ENCODE measurements around the gene UNK. TPM values are rescaled to one million over a fixed set of nuclear protein-coding genes. Genes with fewer than 3 reads are reported as not detected.

UNK gene
- total and polyA plus RNA-seq, 9 of the 15 experiments (the other 6 are each of a cell fraction or from before 2014, with no cell fraction given) = 12.8 to 38.6 (median 24.8) TPM

- TF ChIP-seq ARID4B (CRISPR knock-in tag; IDR thresholded peaks at IDR 0.05) (peak; percentile 49), ZBTB43 (CRISPR knock-in tag; IDR thresholded peaks at IDR 0.05) (peak; percentile 37; the same call in 1 of the 2 replicates), KAT2B (IDR thresholded peaks at IDR 0.05; ENCODE audit: low read depth, low read length) (no peak), MITF (IDR thresholded peaks at IDR 0.05) (no peak), SMAD2 (IDR thresholded peaks at IDR 0.05; ENCODE audit: low read depth, low read length) (no peak), CUX1 (CRISPR knock-in tag; IDR thresholded peaks at IDR 0.05) (no peak), IFI16 (CRISPR knock-in tag; IDR thresholded peaks at IDR 0.05) (no peak), HDAC2 (IDR thresholded peaks at IDR 0.05) (no peak), IRF1 (CRISPR knock-in tag; IDR thresholded peaks at IDR 0.05; ENCODE audit: borderline replicate concordance) (no peak), ATF7 (IDR thresholded peaks at IDR 0.05) (no peak; the same call in 1 of the 2 replicates), ZC3H4 (CRISPR knock-in tag; IDR thresholded peaks at IDR 0.05; ENCODE audit: borderline replicate concordance) (no peak), ZFP36 (IDR thresholded peaks at IDR 0.05; ENCODE audit: low read depth, low read length, partially characterized antibody) (no peak)
Observed at GRCh38 chr17:75764711-75765421, 19.7 kb upstream of the UNK start, which contains the start of gene GALK1 (continued).
